GM23338 (cell line): ENCODE data around the gene GRPR. TPM values are rescaled to one million over a fixed set of nuclear protein-coding genes. Genes with fewer than 3 reads are reported as not detected.
A peak's percentile ranks its signal among the peaks of the same experiment; 100 is the strongest.

Source experiments
- ATAC-seq: fragments of 200-7000 bp; cut with Tn5 transposase; 3 replicates; pipeline ENCODE4 v1.9.1; 2020
- DNase-seq: peaks from one replicate; pipeline ENCODE4 v3.0.0-alpha.2; 2015; ENCODE audit warnings: low spot score
- H2AFZ ChIP-seq: fragments of 200-600 bp; sonication (generic); 2 replicates; pipeline ENCODE4 v1.8.0; 2016; ENCODE audit warnings: antibody characterized with exemption, mild to moderate bottlenecking, moderate library complexity
- H3F3A ChIP-seq: fragments of 200-600 bp; sonication (generic); replicated peaks from 2 replicates; pipeline ENCODE4 v1.8.0; 2017; ENCODE audit warnings: antibody characterized with exemption, mixed run types, low read depth
- H3K27ac ChIP-seq: fragments of 200-600 bp; sonication (generic); 2 replicates; pipeline ENCODE4 v1.6.1; 2016; ENCODE audit warnings: low read depth
- H3K27me3 ChIP-seq: fragments of 200-600 bp; sonication (generic); 2 replicates; pipeline ENCODE4 v1.8.0; 2016; ENCODE audit warnings: mild to moderate bottlenecking, mixed run types, moderate library complexity; ENCODE audit not compliant: insufficient read depth
- H3K36me3 ChIP-seq: fragments of 200-600 bp; sonication (generic); 2 replicates; pipeline ENCODE4 v1.8.0; 2016; ENCODE audit warnings: mild to moderate bottlenecking; ENCODE audit not compliant: insufficient read depth
- H3K4me1 ChIP-seq: fragments of 200-600 bp; sonication (generic); 2 replicates; pipeline ENCODE4 v1.8.0; 2016; ENCODE audit warnings: mild to moderate bottlenecking, moderate library complexity; ENCODE audit not compliant: insufficient read depth
- H3K4me2 ChIP-seq: fragments of 200-600 bp; sonication (generic); 2 replicates; pipeline ENCODE4 v1.7.1; 2017; ENCODE audit warnings: mixed run types
- H3K4me3 ChIP-seq: fragments of 200-600 bp; sonication (generic); 2 replicates; pipeline ENCODE4 v1.6.1; 2016; ENCODE audit warnings: mixed run types
- H3K79me2 ChIP-seq: fragments of 200-600 bp; sonication (generic); replicated peaks from 2 replicates; pipeline ENCODE4 v1.8.0; 2017; ENCODE audit warnings: mild to moderate bottlenecking; ENCODE audit not compliant: insufficient read depth
- H3K9me2 ChIP-seq: fragments of 200-600 bp; sonication (generic); 2 replicates; pipeline ENCODE4 v1.8.0; 2017; ENCODE audit not compliant: insufficient read depth
- H4K20me1 ChIP-seq: fragments of 200-600 bp; sonication (generic); replicated peaks from 2 replicates; pipeline ENCODE4 v1.8.0; 2017; ENCODE audit warnings: mild to moderate bottlenecking; ENCODE audit not compliant: insufficient read depth
- H3K27ac Mint-ChIP-seq: 2 replicates; pipeline ENCODE4 v1.8.0; 2020; ENCODE audit warnings: inconsistent platforms, mild to moderate bottlenecking, moderate library complexity, mixed read lengths
- H3K27me3 Mint-ChIP-seq: 3 replicates; pipeline ENCODE4 v1.8.0; 2022; ENCODE audit warnings: low read depth, mild to moderate bottlenecking, moderate library complexity, mixed read lengths, inconsistent platforms; ENCODE audit not compliant: insufficient read depth, poor library complexity
- H3K36me3 Mint-ChIP-seq: 3 replicates; pipeline ENCODE4 v1.8.0; 2021; ENCODE audit warnings: low read depth, mild to moderate bottlenecking, inconsistent platforms, moderate library complexity, mixed read lengths
- H3K4me1 Mint-ChIP-seq: 3 replicates; pipeline ENCODE4 v1.8.0; 2020; ENCODE audit warnings: mild to moderate bottlenecking, inconsistent platforms, mixed read lengths
- H3K4me3 Mint-ChIP-seq: 3 replicates; pipeline ENCODE4 v1.8.0; 2021; ENCODE audit warnings: moderate library complexity, mild to moderate bottlenecking, inconsistent platforms, mixed read lengths
- H3K9me3 Mint-ChIP-seq: 3 replicates; pipeline ENCODE4 v1.8.0; 2020; ENCODE audit warnings: moderate library complexity, mild to moderate bottlenecking, inconsistent platforms, mixed read lengths
- ETS1 ChIP-seq: IDR thresholded peaks from 2 replicates; pipeline ENCODE4 v1.6.1; 2016; ENCODE audit warnings: antibody characterized with exemption
- EZH2 ChIP-seq: fragments of 200-600 bp; sonication (generic); IDR thresholded peaks from one replicate; pipeline ENCODE4 v1.8.0; 2017; ENCODE audit warnings: antibody characterized with exemption, mild to moderate bottlenecking, low read depth; ENCODE audit not compliant: unreplicated experiment
- NANOG ChIP-seq: IDR thresholded peaks from 2 replicates; pipeline ENCODE4 v1.6.1; 2016; ENCODE audit warnings: antibody characterized with exemption, borderline replicate concordance
- POLR2AphosphoS5 ChIP-seq: IDR thresholded peaks from 2 replicates; pipeline ENCODE4 v1.6.1; 2016; ENCODE audit warnings: antibody characterized with exemption, low read depth
- REST ChIP-seq: IDR thresholded peaks from one replicate; pipeline ENCODE4 v1.6.1; 2018; ENCODE audit warnings: antibody characterized with exemption; ENCODE audit not compliant: unreplicated experiment
- STAT1 ChIP-seq: IDR thresholded peaks from one replicate; pipeline ENCODE4 v1.6.1; 2016; ENCODE audit warnings: antibody characterized with exemption; ENCODE audit not compliant: unreplicated experiment
- ZNF114 ChIP-seq: fragments of 250-450 bp; sonication (Bioruptor Pico); IDR thresholded peaks from 2 replicates; pipeline ENCODE4 v1.5.0; 2020; ENCODE audit warnings: mild to moderate bottlenecking, moderate library complexity
- ZNF331 ChIP-seq: fragments of 250-450 bp; sonication (Bioruptor Pico); IDR thresholded peaks from 2 replicates; pipeline ENCODE4 v1.5.0; 2020; ENCODE audit warnings: low read depth, mild to moderate bottlenecking, moderate library complexity
- ZNF462 ChIP-seq: fragments of 250-450 bp; sonication (Bioruptor Pico); IDR thresholded peaks from 2 replicates; pipeline ENCODE4 v1.5.0; 2020; ENCODE audit warnings: mild to moderate bottlenecking, moderate library complexity
- polyA plus RNA-seq: library from polyadenylated mRNA; unstranded; fragments of >200 nt; fragmentation: Nextera tagmentation; extraction: Ambion mirVana; gene quantifications from 2 replicates; pipeline ENCODE4 v1.2.1, GENCODE V29; 2016
- total RNA-seq: library from RNA; depleted of rRNA; stranded (reverse); fragments of >200 nt; shearing (Covaris generic); gene quantifications from 2 replicates; pipeline ENCODE4 v1.2.3, GENCODE V29; 2014

GRPR gene
- total and polyA plus RNA-seq, 2 experiments from 2014 or later, result 13.4 to 14.3 TPM

GRCh38 chrX:16081357-16081756 is 42.0 kb upstream of the GRPR start (continued):
- TF ChIP-seq ZNF462 (CRISPR knock-in tag) (no peak), ZNF114 (CRISPR knock-in tag) (no peak), EZH2 (no peak), POLR2AphosphoS5 (no peak), STAT1 (no peak), ETS1 (no peak), NANOG (no peak), ZNF331 (CRISPR knock-in tag) (no peak)

GRCh38 chrX:16082470-16083085 is 40.8 kb upstream of the GRPR start:
- no peak overlapping the region for H3K27ac Mint-ChIP-seq
- no peaks in the 10 kb centered on the region for H3K36me3 ChIP-seq
- H3K27me3 ChIP-seq, result no peaks in the 10 kb centered on the region
- H3K4me1 ChIP-seq, result peaks cover 4% of the 10 kb centered on the region; the same call in 1 of the 2 replicates
- no peaks in the 10 kb centered on the region for H3K9me3 Mint-ChIP-seq
- no peak overlapping the region for H3K27ac ChIP-seq
- peaks cover 4% of the 10 kb centered on the region; the same call in 1 of the 3 replicates for H3K4me1 Mint-ChIP-seq
- DNase-seq (peak; percentile 1), ATAC-seq (no peak)
- no peaks in the 10 kb centered on the region for H3K36me3 Mint-ChIP-seq
- H3K27me3 Mint-ChIP-seq, result no peaks in the 10 kb centered on the region
- no peaks in the 10 kb centered on the region for H4K20me1 ChIP-seq
- 0 out of 2 replicates have a peak overlapping the region, but pooled peaks have one; percentile 43 for H2AFZ ChIP-seq
- no peak overlapping the region for H3K4me2 ChIP-seq
- no peak overlapping the region for H3K4me3 ChIP-seq
- no peak overlapping the region for H3K4me3 Mint-ChIP-seq
- H3F3A ChIP-seq, result no peaks in the 10 kb centered on the region
- no peaks in the 10 kb centered on the region for H3K79me2 ChIP-seq
- no peaks in the 10 kb centered on the region for H3K9me2 ChIP-seq
- TF ChIP-seq REST (no peak), ZNF114 (CRISPR knock-in tag) (no peak)
